ENCODE data around the gene CTU2.

DNA sequence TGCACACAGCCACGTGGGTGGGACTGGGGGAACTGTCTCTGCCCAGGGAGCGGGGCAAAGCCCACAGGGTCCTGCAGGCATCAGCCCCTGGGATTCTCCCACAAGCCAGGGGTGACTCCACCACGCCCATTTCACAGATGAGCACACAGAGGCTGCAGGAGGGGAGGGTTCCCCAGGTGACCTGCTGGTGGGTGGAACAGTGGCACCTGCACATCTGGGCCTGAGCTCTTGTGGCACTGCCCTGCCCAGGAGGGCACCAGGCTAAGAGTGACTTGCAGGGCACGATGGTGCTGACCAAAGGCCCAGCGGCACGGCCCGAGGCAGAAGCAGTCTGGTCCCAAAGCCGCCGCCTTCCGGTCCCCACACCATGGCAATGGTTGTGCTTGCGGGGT, 54.8 kb downstream of the CTU2 start:
- TF ChIP-seq POLR2AphosphoS5 (IDR thresholded peaks at IDR 0.05; ENCODE audit: low read depth, low read length) = no peak
- no peak for TF ChIP-seq POLR2A (IDR thresholded peaks at IDR 0.05; ENCODE audit: low read depth, low read length)
- TF ChIP-seq TAF1 (IDR thresholded peaks at IDR 0.05; ENCODE audit: borderline replicate concordance, low read depth, low read length) = no peak
